IMR-90 (cell line): ENCODE data around the gene ATP6V1F. TPM values are rescaled to one million over a fixed set of nuclear protein-coding genes. Genes with fewer than 3 reads are reported as not detected.

Experiments
- ATAC-seq: fragments of 200-7000 bp; cut with Tn5 transposase; 2 replicates; pipeline ENCODE4 v1.9.1; 2020; ENCODE audit warnings: low read depth, mild to moderate bottlenecking, moderate library complexity
- BruUV-seq: library from RNA; stranded (reverse); fragments of 400-500 nt; replicated peaks from 2 replicates; lab custom pipeline; 2021; lab: Mats Ljungman, UMichigan
- CTCF ChIA-PET: fragments of 300-600 bp; formaldehyde crosslinking; extraction: SDS; loops from one replicate; lab custom pipeline; 2021; ENCODE audit warnings: antibody characterized with exemption; lab: Yijun Ruan, JAX
- POLR2A ChIA-PET: fragments of 300-600 bp; sonication (Branson Sonifier 250); formaldehyde crosslinking; loops from one replicate; lab custom pipeline; 2022; ENCODE audit warnings: antibody characterized with exemption; ENCODE audit not compliant: unreplicated experiment; lab: Charles Lee
- DNase-seq: peaks from one replicate; pipeline ENCODE4 v3.0.0; 2013
- H2AFZ ChIP-seq: replicated peaks from 2 replicates; pipeline ENCODE3; 2013; ENCODE audit warnings: low read length, mild to moderate bottlenecking; ENCODE audit not compliant: poor library complexity
- H2AK5ac ChIP-seq: 2 replicates; pipeline ENCODE4 v1.6.1; 2013; ENCODE audit warnings: low read depth, low read length, inconsistent platforms
- H2AK9ac ChIP-seq: replicated peaks from 2 replicates; pipeline ENCODE3; 2013; ENCODE audit warnings: mild to moderate bottlenecking, low read depth, low read length, moderate library complexity; ENCODE audit not compliant: poor library complexity
- H2BK120ac ChIP-seq: 2 replicates; pipeline ENCODE4 v1.6.1; 2013; ENCODE audit warnings: low read depth, low read length, inconsistent platforms
- H2BK15ac ChIP-seq: 3 replicates; pipeline ENCODE4 v1.6.1; 2013; ENCODE audit warnings: low read depth, low read length, inconsistent platforms
- H2BK20ac ChIP-seq: 2 replicates; pipeline ENCODE4 v1.6.1; 2013; ENCODE audit warnings: low read depth, mild to moderate bottlenecking, inconsistent platforms, low read length, moderate library complexity
- H2BK5ac ChIP-seq: 2 replicates; pipeline ENCODE4 v1.6.1; 2013; ENCODE audit warnings: mild to moderate bottlenecking, low read depth, low read length, inconsistent platforms; ENCODE audit not compliant: poor library complexity, severe bottlenecking
- H3K14ac ChIP-seq: replicated peaks from 2 replicates; pipeline ENCODE4 v1.6.1; 2013; ENCODE audit warnings: low read depth, low read length, inconsistent platforms
- H3K18ac ChIP-seq: 2 replicates; pipeline ENCODE4 v1.6.1; 2013; ENCODE audit warnings: low read depth, low read length, control low read depth
- H3K23ac ChIP-seq: 2 replicates; pipeline ENCODE4 v1.6.1; 2013; ENCODE audit warnings: low read depth, low read length, inconsistent platforms
- H3K27ac ChIP-seq: 2 replicates; pipeline ENCODE4 v1.5.1; 2013; ENCODE audit warnings: mild to moderate bottlenecking, control low read depth, low read length; ENCODE audit not compliant: insufficient read depth
- H3K27me3 ChIP-seq: 2 replicates; pipeline ENCODE4 v1.6.1; 2013; ENCODE audit warnings: low read length; ENCODE audit not compliant: control insufficient read depth, insufficient read depth
- H3K36me3 ChIP-seq: 2 replicates; pipeline ENCODE4 v1.6.1; 2013; ENCODE audit warnings: low read length, mixed read lengths; ENCODE audit not compliant: control insufficient read depth, insufficient read depth
- H3K4ac ChIP-seq: 2 replicates; pipeline ENCODE4 v1.6.1; 2013; ENCODE audit warnings: low read depth, low read length, inconsistent platforms
- H3K4me1 ChIP-seq: 2 replicates; pipeline ENCODE4 v1.6.1; 2013; ENCODE audit warnings: low read length, mixed read lengths; ENCODE audit not compliant: control insufficient read depth, insufficient read depth
- H3K4me2 ChIP-seq: 2 replicates; pipeline ENCODE4 v1.6.1; 2013; ENCODE audit warnings: low read depth, mild to moderate bottlenecking, control low read depth, low read length, moderate library complexity
- H3K4me3 ChIP-seq: 2 replicates; pipeline ENCODE4 v1.5.1; 2013; ENCODE audit warnings: low read depth, mild to moderate bottlenecking, control low read depth, low read length, moderate library complexity; ENCODE audit not compliant: insufficient read depth
- H3K56ac ChIP-seq: 2 replicates; pipeline ENCODE4 v1.6.1; 2013; ENCODE audit warnings: low read length, inconsistent platforms; ENCODE audit not compliant: insufficient read depth; ENCODE audit errors: extremely low read depth
- H3K79me1 ChIP-seq, 2 experiments: 2 replicates each; pipeline ENCODE4 v1.6.1; 2013; ENCODE audit warnings: low read length in 2 of 2, inconsistent platforms in 1 of 2, low read depth in 1 of 2
- H3K9ac ChIP-seq: 2 replicates; pipeline ENCODE4 v1.6.1; 2013; ENCODE audit warnings: low read depth, low read length, control low read depth
- H3K9me1 ChIP-seq: 2 replicates; pipeline ENCODE4 v1.6.1; 2013; ENCODE audit warnings: low read length, inconsistent platforms; ENCODE audit not compliant: insufficient read depth
- H3K9me3 ChIP-seq: 2 replicates; pipeline ENCODE4 v1.6.1; 2013; ENCODE audit warnings: low read length; ENCODE audit not compliant: control insufficient read depth, insufficient read depth
- H4K20me1 ChIP-seq: 2 replicates; pipeline ENCODE4 v1.6.1; 2013; ENCODE audit warnings: low read length, inconsistent platforms; ENCODE audit not compliant: insufficient read depth
- H4K5ac ChIP-seq: 2 replicates; pipeline ENCODE4 v1.6.1; 2013; ENCODE audit warnings: mild to moderate bottlenecking, low read depth, low read length, control low read depth
- H4K8ac ChIP-seq, 2 experiments: 2 replicates each; pipeline ENCODE4 v1.6.1; 2013; ENCODE audit warnings: low read depth in 2 of 2, low read length in 2 of 2, control low read depth in 1 of 2, inconsistent platforms in 1 of 2
- H4K91ac ChIP-seq: 2 replicates; pipeline ENCODE4 v1.6.1; 2013; ENCODE audit warnings: low read depth, low read length, inconsistent platforms; ENCODE audit not compliant: insufficient read depth
- BHLHE40 ChIP-seq: fragments of 150-350 bp; IDR thresholded peaks from 2 replicates; pipeline ENCODE4 v1.6.1; 2016; ENCODE audit warnings: mild to moderate bottlenecking, low read depth, low read length
- CEBPB ChIP-seq: IDR thresholded peaks from 2 replicates; pipeline ENCODE4 v1.6.1; 2012; ENCODE audit warnings: low read depth, low read length, improper control_type of control experiment
- CHD1 ChIP-seq: IDR thresholded peaks from 2 replicates; pipeline ENCODE4 v1.6.1; 2012; ENCODE audit warnings: low read depth, low read length, improper control_type of control experiment
- ELK1 ChIP-seq: fragments of 150-350 bp; IDR thresholded peaks from 2 replicates; pipeline ENCODE4 v1.6.1; 2016; ENCODE audit warnings: low read depth, mild to moderate bottlenecking, low read length, moderate library complexity, borderline replicate concordance
- FOS ChIP-seq: fragments of 150-350 bp; IDR thresholded peaks from 2 replicates; pipeline ENCODE4 v1.6.1; 2016; ENCODE audit warnings: low read depth, low read length
- MAFK ChIP-seq: IDR thresholded peaks from 2 replicates; pipeline ENCODE4 v1.6.1; 2012; ENCODE audit warnings: low read depth, low read length, improper control_type of control experiment
- MAZ ChIP-seq: IDR thresholded peaks from 2 replicates; pipeline ENCODE4 v1.6.1; 2012; ENCODE audit warnings: low read depth, mild to moderate bottlenecking, low read length, improper control_type of control experiment, moderate library complexity, borderline replicate concordance
- MXI1 ChIP-seq: IDR thresholded peaks from 2 replicates; pipeline ENCODE4 v1.6.1; 2012; ENCODE audit warnings: low read depth, mild to moderate bottlenecking, low read length, moderate library complexity, borderline replicate concordance
- NFE2L2 ChIP-seq: fragments of 150-350 bp; IDR thresholded peaks from 2 replicates; pipeline ENCODE4 v1.6.1; 2016; ENCODE audit warnings: low read depth, mild to moderate bottlenecking, low read length
- POLR2A ChIP-seq: IDR thresholded peaks from 2 replicates; pipeline ENCODE4 v1.6.1; 2012; ENCODE audit warnings: mild to moderate bottlenecking, low read depth, low read length
- RAD21 ChIP-seq: IDR thresholded peaks from 2 replicates; pipeline ENCODE4 v1.6.1; 2012; ENCODE audit warnings: low read length, improper control_type of control experiment
- RCOR1 ChIP-seq: IDR thresholded peaks from 2 replicates; pipeline ENCODE4 v1.6.1; 2012; ENCODE audit warnings: mild to moderate bottlenecking, low read length, improper control_type of control experiment; ENCODE audit not compliant: insufficient replicate concordance
- RFX5 ChIP-seq: IDR thresholded peaks from 2 replicates; pipeline ENCODE4 v1.8.0; 2012; ENCODE audit warnings: low read depth, mild to moderate bottlenecking, low read length, moderate library complexity
- SMC3 ChIP-seq: fragments of 150-350 bp; IDR thresholded peaks from 2 replicates; pipeline ENCODE4 v1.6.1; 2016; ENCODE audit warnings: low read depth, mild to moderate bottlenecking, antibody characterized with exemption, low read length, moderate library complexity
- WGBS, 2 experiments: methylation state at CpG; one replicate each; pipeline versions ENCODE4 v1.1.5 to v1.1.7; 2013; ENCODE audit warnings: missing lambda C conversion rate in 2 of 2; ENCODE audit not compliant: insufficient read length in 1 of 2; ENCODE audit errors: extremely low coverage in 2 of 2; 5-methylcytosine and 5-hydroxymethylcytosine counted together
- dilution Hi-C: fragments of 300-500 bp; cut with HindIII; formaldehyde crosslinking; loops from one replicate; pipeline ENCODE4 v1.14.3; 2018; ENCODE audit warnings: low sequenced_read_pairs; ENCODE audit not compliant: unreplicated experiment
- in situ Hi-C: fragments of 300-500 bp; cut with MboI; formaldehyde crosslinking; loops from 3 replicates; pipeline ENCODE4 v1.14.3; 2019; ENCODE audit warnings: low sequenced_read_pairs, inconsistent platforms, mixed read lengths
- intact Hi-C: fragments of 100-400 bp; cut with micrococcal nuclease; formaldehyde crosslinking; loops from 2 replicates; pipeline ENCODE4 v1.10.0; 2022
- polyA plus RNA-seq, 3 experiments: library from polyadenylated mRNA; depleted of rRNA; stranded (reverse); fragments of >200 nt; gene quantifications; 2 replicates each; pipeline ENCODE4 v1.2.3, GENCODE V29; 2012; ENCODE audit warnings: low replicate concordance in 1 of 3
- total RNA-seq: library from RNA; depleted of rRNA; stranded (reverse); fragments of >200 nt; gene quantifications from 2 replicates; pipeline ENCODE4 v1.2.3, GENCODE V29; 2012
- TF ChIP-seq, protein P1 (sequence below): fragments of 150-350 bp; IDR thresholded peaks from 2 replicates; pipeline ENCODE4 v1.6.1; 2017; ENCODE audit warnings: mild to moderate bottlenecking, antibody characterized with exemption, low read length, low read depth
- TF ChIP-seq, protein P2 (sequence below): conservative IDR thresholded peaks from 2 replicates; pipeline ENCODE4 v1.5.1; 2012; ENCODE audit warnings: mild to moderate bottlenecking, low read depth, low read length, improper control_type of control experiment

ATP6V1F gene
- total and polyA plus RNA-seq, 2 of the 4 experiments (the other 2 are of a cell fraction) = 104 to 321 TPM

GRCh38 chr7:128900237-128900636 is 37.6 kb downstream of the ATP6V1F start:
- Histone ChIP-seq H2BK15ac (no peak overlapping the region), H4K91ac (no peak overlapping the region), H3K9me1 (no peaks in the 10 kb centered on the region), H3K79me1 (no peaks in the 10 kb centered on the region), H4K8ac (no peak overlapping the region), H2AFZ (no peak overlapping the region), H3K56ac (no peak overlapping the region), H3K4me2 (no peak overlapping the region), H4K20me1 (no peaks in the 10 kb centered on the region), H3K23ac (no peak overlapping the region), H3K27ac (no peak overlapping the region), H2AK9ac (no peak overlapping the region), H3K36me3 (no peaks in the 10 kb centered on the region), H2BK120ac (no peak overlapping the region), H3K9ac (no peak overlapping the region), H3K4ac (no peak overlapping the region), H3K9me3 (peaks cover 2% of the 10 kb centered on the region; the same call in 1 of the 2 replicates), H3K4me1 (peaks cover 3% of the 10 kb centered on the region; the same call in 1 of the 2 replicates), H3K14ac (no peak overlapping the region), H3K27me3 (peaks cover 8% of the 10 kb centered on the region), H2BK20ac (no peak overlapping the region), H3K4me3 (no peak overlapping the region), H3K18ac (no peak overlapping the region), H2BK5ac (no peak overlapping the region), H4K5ac (no peak overlapping the region), H2AK5ac (no peak overlapping the region)
- ChIA-PET POLR2A (no interaction called here), CTCF (interaction anchor here (1.2 kb wide), 1 partner anchor 191 kb away, joined by 4 read pairs; no protein-coding TSS in a partner anchor)
- WGBS, 2 experiments = no CpG with 5 or more reads among the region's 1 CpG
- BruUV-seq = no TSS peak
- dilution Hi-C loops (no loop called here), intact Hi-C loops (no loop called here), in situ Hi-C loops (loop anchor here (5.0 kb wide), 1 partner anchor 192 kb away; no protein-coding TSS in a partner anchor)
- ATAC-seq = no peak
- DNase-seq = no peak
- TF ChIP-seq RCOR1 = no peak
- no peak for TF ChIP-seq RAD21
- no peak for TF ChIP-seq POLR2A
- TF ChIP-seq ELK1 = no peak
- no peak for TF ChIP-seq BHLHE40
- no peak for TF ChIP-seq CHD1
- TF ChIP-seq MAFK = no peak
- TF ChIP-seq, protein P1, sequence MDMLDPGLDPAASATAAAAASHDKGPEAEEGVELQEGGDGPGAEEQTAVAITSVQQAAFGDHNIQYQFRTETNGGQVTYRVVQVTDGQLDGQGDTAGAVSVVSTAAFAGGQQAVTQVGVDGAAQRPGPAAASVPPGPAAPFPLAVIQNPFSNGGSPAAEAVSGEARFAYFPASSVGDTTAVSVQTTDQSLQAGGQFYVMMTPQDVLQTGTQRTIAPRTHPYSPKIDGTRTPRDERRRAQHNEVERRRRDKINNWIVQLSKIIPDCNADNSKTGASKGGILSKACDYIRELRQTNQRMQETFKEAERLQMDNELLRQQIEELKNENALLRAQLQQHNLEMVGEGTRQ = no peak
- TF ChIP-seq RFX5 = no peak
- no peak for TF ChIP-seq NFE2L2
- TF ChIP-seq, protein P2, sequence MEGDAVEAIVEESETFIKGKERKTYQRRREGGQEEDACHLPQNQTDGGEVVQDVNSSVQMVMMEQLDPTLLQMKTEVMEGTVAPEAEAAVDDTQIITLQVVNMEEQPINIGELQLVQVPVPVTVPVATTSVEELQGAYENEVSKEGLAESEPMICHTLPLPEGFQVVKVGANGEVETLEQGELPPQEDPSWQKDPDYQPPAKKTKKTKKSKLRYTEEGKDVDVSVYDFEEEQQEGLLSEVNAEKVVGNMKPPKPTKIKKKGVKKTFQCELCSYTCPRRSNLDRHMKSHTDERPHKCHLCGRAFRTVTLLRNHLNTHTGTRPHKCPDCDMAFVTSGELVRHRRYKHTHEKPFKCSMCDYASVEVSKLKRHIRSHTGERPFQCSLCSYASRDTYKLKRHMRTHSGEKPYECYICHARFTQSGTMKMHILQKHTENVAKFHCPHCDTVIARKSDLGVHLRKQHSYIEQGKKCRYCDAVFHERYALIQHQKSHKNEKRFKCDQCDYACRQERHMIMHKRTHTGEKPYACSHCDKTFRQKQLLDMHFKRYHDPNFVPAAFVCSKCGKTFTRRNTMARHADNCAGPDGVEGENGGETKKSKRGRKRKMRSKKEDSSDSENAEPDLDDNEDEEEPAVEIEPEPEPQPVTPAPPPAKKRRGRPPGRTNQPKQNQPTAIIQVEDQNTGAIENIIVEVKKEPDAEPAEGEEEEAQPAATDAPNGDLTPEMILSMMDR = no peak
- no peak for TF ChIP-seq MAZ
- TF ChIP-seq MXI1 = no peak
- no peak for TF ChIP-seq SMC3
- no peak for TF ChIP-seq FOS
- no peak for TF ChIP-seq CEBPB
